GM12873 (cell line): ENCODE results near the gene GPR157.
A peak's percentile ranks its signal among the peaks of the same experiment; 100 is the strongest.

Experiments
- TF ChIP-seq, protein P1 (sequence below): IDR thresholded peaks from 2 replicates; pipeline ENCODE4 v1.5.1; 2012; ENCODE audit warnings: low read depth, mild to moderate bottlenecking, moderate library complexity, low read length, control low read depth; ENCODE audit not compliant: insufficient read depth; ENCODE audit errors: missing control alignments

The GPR157 gene

DNA sequence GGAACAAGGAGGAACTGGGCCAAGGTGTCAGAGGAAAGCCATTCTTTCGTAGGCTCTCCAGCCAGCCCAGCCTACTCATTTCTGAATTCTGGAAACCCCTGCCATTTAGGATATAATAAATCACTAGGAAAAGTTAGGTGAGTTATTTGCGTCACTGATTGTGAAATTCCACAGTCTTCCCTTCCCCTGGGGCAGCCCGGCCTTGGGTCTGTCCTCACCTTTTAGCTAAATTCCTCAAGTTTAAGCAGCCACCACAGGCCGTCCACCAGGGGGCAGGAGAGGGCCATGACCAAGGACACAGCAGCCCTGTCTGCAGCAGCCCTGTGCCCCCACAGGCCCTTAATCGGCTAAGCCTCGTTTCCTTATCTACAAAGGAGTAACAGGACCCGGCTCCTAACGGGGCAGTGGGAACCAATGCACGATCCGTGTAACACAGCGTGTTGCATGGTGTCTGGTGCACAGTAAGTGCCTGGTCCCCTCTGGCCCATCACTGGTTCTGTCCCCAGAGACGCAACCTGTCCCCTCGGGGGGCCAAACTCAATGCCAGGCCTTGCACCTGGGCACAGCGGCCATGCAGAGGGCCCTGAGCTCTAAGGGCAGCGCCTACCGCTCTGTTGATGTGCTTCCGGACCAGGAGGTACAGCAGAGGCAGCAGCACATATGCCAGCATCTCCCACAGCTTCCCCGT lies 18.1 kb downstream of the GPR157 start:
- TF ChIP-seq, protein P1, sequence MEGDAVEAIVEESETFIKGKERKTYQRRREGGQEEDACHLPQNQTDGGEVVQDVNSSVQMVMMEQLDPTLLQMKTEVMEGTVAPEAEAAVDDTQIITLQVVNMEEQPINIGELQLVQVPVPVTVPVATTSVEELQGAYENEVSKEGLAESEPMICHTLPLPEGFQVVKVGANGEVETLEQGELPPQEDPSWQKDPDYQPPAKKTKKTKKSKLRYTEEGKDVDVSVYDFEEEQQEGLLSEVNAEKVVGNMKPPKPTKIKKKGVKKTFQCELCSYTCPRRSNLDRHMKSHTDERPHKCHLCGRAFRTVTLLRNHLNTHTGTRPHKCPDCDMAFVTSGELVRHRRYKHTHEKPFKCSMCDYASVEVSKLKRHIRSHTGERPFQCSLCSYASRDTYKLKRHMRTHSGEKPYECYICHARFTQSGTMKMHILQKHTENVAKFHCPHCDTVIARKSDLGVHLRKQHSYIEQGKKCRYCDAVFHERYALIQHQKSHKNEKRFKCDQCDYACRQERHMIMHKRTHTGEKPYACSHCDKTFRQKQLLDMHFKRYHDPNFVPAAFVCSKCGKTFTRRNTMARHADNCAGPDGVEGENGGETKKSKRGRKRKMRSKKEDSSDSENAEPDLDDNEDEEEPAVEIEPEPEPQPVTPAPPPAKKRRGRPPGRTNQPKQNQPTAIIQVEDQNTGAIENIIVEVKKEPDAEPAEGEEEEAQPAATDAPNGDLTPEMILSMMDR, result peak; percentile 93

DNA sequence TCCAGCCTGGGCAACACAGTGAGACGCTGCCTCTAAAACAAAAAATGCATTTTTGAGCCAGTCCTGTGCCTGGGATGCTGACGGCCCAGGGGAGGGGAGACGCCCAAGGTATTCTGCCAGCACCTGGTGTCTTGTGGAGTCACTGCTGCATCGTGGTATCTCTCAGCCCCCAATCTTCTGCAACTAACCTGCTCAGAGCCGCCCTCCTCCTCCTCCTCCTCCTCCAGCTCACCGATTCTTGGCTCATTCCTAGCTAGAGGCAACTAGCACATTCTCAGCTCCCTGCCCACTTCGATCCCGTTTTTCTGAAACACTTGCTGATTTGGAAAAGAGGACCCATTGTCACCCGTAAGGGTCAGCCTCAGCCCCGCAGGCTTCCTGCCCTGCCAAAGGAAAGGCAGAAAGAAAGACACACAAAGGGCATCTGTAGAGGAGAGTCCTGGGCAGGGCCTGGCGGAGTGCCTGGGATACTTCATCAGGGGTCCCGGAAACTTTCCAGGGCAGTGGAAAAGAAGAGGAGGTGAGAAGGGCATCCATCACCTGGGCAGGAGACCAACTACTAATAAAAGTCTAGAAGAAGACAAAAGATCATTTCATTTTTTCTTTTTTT lies 20.7 kb downstream of the GPR157 start:
- TF ChIP-seq, protein P1, result no peak

DNA sequence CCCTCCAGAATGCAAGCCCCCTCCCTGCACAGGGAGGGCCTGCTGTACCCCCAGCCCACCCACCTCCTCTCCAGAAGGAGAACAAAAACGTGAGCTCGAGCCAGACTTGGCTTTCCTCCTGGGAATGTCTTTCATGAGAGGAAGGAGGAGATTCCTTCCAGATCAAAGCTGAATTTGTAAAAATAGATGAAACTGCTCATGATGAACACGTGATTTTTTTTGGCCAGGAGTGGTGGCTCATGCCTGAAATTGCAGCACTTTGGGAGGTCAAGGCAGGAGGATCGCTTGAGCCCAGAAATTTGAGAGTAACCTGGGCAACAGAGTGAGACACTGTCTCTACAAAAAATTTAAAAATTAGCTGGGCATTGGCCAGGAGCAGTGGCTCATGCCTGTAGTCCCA lies 21.8 kb downstream of the GPR157 start:
- TF ChIP-seq, protein P1, result no peak

DNA sequence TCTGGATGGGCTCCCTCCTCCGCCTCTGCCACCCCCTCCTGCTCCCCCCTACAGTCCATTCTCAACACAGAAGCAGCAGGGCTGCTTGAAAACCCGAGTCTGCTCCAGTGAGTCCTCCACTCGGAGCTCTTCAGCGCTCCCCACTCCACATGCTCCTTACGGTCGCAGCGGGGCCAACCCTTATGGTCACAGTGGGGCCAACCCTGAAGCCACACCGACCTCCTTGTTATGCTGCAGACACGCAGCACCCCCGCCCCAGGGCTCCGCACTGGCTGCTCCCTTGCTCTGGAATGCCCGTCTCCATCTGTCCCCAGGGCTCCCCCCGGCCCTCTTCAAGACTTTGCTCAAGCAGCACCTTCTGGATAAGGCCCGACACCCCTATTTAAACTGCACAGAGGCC lies 22.6 kb downstream of the GPR157 start:
- TF ChIP-seq, protein P1, result no peak

DNA sequence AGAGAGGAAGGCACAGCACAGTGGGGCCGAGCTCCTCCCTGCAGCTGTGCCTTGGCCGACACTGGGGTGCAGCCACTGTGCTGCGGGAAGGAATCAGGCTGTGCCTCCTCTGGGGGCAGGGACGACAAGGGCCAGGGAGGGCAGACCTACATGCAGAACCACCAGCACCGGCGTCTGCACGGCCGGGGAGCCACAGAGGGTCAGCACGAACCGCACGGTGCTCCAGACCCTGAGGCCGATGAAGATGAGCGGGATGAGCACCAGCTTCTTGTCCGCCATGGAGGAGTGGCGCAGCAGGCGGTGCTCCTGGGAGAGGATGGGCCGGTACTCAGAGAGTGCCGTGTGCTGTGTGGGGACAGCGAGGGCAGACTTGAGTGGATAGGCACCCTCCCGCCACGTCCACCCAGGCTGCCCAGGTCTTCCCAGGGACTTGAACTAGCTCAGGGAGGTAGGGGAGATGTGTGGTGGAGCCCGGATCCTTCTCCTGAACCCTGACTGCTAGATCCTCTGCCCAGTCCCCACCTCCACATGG lies 23.5 kb downstream of the GPR157 start:
- TF ChIP-seq, protein P1, result no peak

DNA sequence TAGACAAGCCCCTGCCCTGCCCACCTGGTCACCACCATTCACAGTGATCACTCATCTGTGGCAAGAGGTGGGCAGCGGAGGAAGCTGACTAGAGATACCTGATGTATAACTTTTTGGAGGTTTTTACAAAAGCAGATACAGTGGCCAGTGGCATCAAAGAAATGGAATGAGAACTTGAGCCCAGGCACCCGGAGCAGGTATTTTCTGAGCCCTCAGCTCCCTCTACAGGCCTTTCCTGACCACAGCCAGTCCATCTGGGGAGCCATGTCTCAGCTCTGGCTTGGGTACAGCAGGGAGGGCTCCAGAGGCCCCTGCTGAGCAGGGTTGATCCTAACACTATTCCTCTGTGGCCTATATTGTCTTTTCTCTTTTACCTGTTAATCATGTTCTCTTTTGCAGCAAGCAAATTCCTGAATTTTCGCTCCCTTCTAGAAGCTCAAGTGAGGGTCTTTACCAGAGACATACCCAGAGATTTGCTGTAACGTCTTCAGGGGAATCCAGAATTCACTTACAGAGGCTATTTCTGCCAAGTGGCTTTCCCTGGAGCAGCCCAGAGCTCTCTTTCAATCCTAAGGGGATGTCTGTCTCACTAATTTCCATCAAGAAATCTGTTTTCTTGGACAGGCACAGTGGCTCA lies 27.3 kb downstream of the GPR157 start:
- TF ChIP-seq, protein P1, result peak; percentile 89

DNA sequence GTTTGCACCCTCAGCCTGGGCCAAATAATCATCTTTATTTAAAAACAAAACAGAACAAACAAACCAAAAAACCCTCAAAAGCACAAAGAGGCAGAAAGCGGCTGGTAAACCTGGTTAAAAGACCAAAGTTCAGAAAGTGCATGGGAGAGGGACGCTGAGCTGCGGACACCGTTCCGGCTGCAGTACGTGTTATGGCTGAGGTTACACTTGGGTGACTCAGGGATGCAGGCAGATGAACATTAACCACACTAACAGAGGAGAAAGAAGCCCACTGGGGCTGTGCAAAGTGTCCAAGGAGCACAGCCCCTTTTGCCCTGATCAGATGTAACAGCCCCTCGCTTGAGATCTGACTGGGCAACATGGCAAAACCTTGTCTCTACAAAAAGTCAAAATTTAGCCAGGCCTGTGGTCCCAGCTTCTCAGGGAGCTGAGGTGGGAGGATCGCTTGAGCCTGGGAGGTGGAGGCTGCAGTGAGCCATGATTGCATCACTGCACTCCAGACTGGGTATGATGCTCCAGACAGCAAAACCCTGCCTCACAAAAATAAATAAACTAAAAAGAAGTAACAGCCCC lies 28.3 kb downstream of the GPR157 start:
- TF ChIP-seq, protein P1, result no peak
